CD4-positive, alpha-beta T cell treated with Interleukin-2 at 100 ng/mL for 4 hours (primary cell): Measurements from ENCODE around the gene ZNF146.
"Not testable (repeated sequence)": the region's sequence is repeated elsewhere in the genome, so short reads cannot be mapped to it uniquely, and the experiment has no call there.

ENCODE experiments used
- DNase-seq: peaks from one replicate; pipeline ENCODE4 v3.0.0-alpha.2; 2020; ENCODE audit warnings: low spot score

The ZNF146 gene

GRCh38 chr19:36236304-36236945, 21.5 kb downstream of the ZNF146 start:
- DNase-seq = no peak

GRCh38 chr19:36236946-36237310, 22.0 kb downstream of the ZNF146 start:
- DNase-seq = no peak

GRCh38 chr19:36244066-36244465, 29.2 kb downstream of the ZNF146 start:
- no peak for DNase-seq

- DNase-seq = no peak
These were observed 30.5 kb downstream of the ZNF146 start for GRCh38 chr19:36245210-36246005.

GRCh38 chr19:36246006-36246481, 31.1 kb downstream of the ZNF146 start:
- no peak for DNase-seq

GRCh38 chr19:36252047-36252446, 37.1 kb downstream of the ZNF146 start:
- no peak for DNase-seq

GRCh38 chr19:36254848-36255247, 39.9 kb downstream of the ZNF146 start:
- DNase-seq = no peak

GRCh38 chr19:36255316-36255715, 40.4 kb downstream of the ZNF146 start:
- DNase-seq = no peak

- no peak for DNase-seq
These were observed 41.2 kb downstream of the ZNF146 start for GRCh38 chr19:36256064-36256463.

GRCh38 chr19:36256853-36257519, 42.1 kb downstream of the ZNF146 start:
- DNase-seq = no peak

- DNase-seq = no peak
These were observed 42.6 kb downstream of the ZNF146 start for GRCh38 chr19:36257520-36257876.

- no peak for DNase-seq
These were observed 43.3 kb downstream of the ZNF146 start for GRCh38 chr19:36258028-36258875.

- no peak for DNase-seq
These were observed 44.3 kb downstream of the ZNF146 start for GRCh38 chr19:36259211-36259610.

GRCh38 chr19:36265064-36265463, 50.2 kb downstream of the ZNF146 start:
- DNase-seq = no peak

GRCh38 chr19:36265856-36266374, 51.0 kb downstream of the ZNF146 start:
- DNase-seq = no peak

- DNase-seq = no peak
These were observed 51.6 kb downstream of the ZNF146 start for GRCh38 chr19:36266375-36266961.

- DNase-seq = no peak
These were observed 52.3 kb downstream of the ZNF146 start for GRCh38 chr19:36267061-36267845.

- not testable (repeated sequence) for DNase-seq
These were observed 53.2 kb downstream of the ZNF146 start for GRCh38 chr19:36268081-36268480.

GRCh38 chr19:36268591-36268990, 53.7 kb downstream of the ZNF146 start:
- DNase-seq = not testable (repeated sequence)

- not testable (repeated sequence) for DNase-seq
These were observed 54.4 kb downstream of the ZNF146 start for GRCh38 chr19:36269295-36269694.
